OCI-LY7 (cell line): ENCODE results near the gene COL5A1.

ENCODE experiments used
- EZH2phosphoT487 ChIP-seq: fragments of 200-600 bp; sonication (generic); IDR thresholded peaks from 2 replicates; pipeline ENCODE4 v1.6.1; 2018; ENCODE audit warnings: low read depth, borderline replicate concordance, mild to moderate bottlenecking, mixed run types, antibody characterized with exemption, low read length, moderate library complexity, mixed read lengths
- TF ChIP-seq, protein P1 (sequence below): fragments of 200-600 bp; sonication (generic); conservative IDR thresholded peaks from 2 replicates; pipeline ENCODE4 v1.5.1; 2014; ENCODE audit warnings: mild to moderate bottlenecking, antibody characterized with exemption, low read length, moderate library complexity, mixed read lengths

DNA sequence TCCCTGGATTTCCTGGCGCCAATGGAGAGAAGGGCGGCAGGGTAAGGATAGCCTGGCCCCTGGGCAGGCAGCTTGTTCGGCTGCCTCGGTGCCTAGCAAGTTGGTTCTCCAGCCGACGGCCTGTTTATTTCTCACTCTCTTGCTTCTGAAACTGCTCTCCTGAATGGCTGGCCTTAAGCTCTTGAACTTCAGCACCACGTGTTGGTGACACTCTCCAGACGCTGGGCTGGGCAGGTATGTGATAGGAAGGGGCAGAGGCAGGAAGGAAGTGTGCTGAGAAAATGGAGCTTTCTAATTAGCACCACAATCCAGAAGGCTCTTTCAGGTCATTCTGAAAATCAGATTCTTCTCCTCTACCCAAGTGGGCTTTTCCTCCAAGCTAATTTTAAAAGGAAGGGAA is 147.6 kb downstream of the COL5A1 start:
- TF ChIP-seq, protein P1, sequence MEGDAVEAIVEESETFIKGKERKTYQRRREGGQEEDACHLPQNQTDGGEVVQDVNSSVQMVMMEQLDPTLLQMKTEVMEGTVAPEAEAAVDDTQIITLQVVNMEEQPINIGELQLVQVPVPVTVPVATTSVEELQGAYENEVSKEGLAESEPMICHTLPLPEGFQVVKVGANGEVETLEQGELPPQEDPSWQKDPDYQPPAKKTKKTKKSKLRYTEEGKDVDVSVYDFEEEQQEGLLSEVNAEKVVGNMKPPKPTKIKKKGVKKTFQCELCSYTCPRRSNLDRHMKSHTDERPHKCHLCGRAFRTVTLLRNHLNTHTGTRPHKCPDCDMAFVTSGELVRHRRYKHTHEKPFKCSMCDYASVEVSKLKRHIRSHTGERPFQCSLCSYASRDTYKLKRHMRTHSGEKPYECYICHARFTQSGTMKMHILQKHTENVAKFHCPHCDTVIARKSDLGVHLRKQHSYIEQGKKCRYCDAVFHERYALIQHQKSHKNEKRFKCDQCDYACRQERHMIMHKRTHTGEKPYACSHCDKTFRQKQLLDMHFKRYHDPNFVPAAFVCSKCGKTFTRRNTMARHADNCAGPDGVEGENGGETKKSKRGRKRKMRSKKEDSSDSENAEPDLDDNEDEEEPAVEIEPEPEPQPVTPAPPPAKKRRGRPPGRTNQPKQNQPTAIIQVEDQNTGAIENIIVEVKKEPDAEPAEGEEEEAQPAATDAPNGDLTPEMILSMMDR, result no peak
- TF ChIP-seq EZH2phosphoT487, result no peak
